Mesendoderm (in vitro differentiated cells): ENCODE measurements around the gene ARHGAP19.

Experiments
- DNase-seq: peaks from one replicate; pipeline ENCODE4 v3.0.0; 2013
- H2AK5ac ChIP-seq: 2 replicates; pipeline ENCODE4 v1.6.1; 2013; ENCODE audit warnings: low read length, inconsistent platforms
- H2BK120ac ChIP-seq: 2 replicates; pipeline ENCODE4 v1.6.1; 2013; ENCODE audit warnings: low read depth, mild to moderate bottlenecking, low read length, moderate library complexity, mixed read lengths
- H2BK15ac ChIP-seq: replicated peaks from 2 replicates; pipeline ENCODE4 v1.6.1; 2013; ENCODE audit warnings: low read depth, mild to moderate bottlenecking, moderate library complexity
- H2BK5ac ChIP-seq: 2 replicates; pipeline ENCODE4 v1.6.1; 2013; ENCODE audit warnings: low read length, inconsistent platforms
- H3K18ac ChIP-seq: 2 replicates; pipeline ENCODE4 v1.6.1; 2013; ENCODE audit warnings: mild to moderate bottlenecking, low read length, mixed read lengths
- H3K23ac ChIP-seq: one replicate; pipeline ENCODE4 v1.6.1; 2013; ENCODE audit warnings: low read length
- H3K27ac ChIP-seq: 2 replicates; pipeline ENCODE4 v1.5.1; 2013; ENCODE audit warnings: low read depth, mild to moderate bottlenecking, inconsistent platforms, low read length, moderate library complexity
- H3K27me3 ChIP-seq: 2 replicates; pipeline ENCODE4 v1.6.1; 2013; ENCODE audit warnings: low read length, control low read depth, mild to moderate bottlenecking, inconsistent platforms; ENCODE audit not compliant: insufficient read depth, poor library complexity
- H3K36me3 ChIP-seq: 2 replicates; pipeline ENCODE4 v1.6.1; 2013; ENCODE audit warnings: low read length, inconsistent platforms; ENCODE audit not compliant: control insufficient read depth, insufficient read depth
- H3K4ac ChIP-seq: one replicate; pipeline ENCODE4 v1.6.1; 2013; ENCODE audit warnings: low read depth, mild to moderate bottlenecking, low read length, moderate library complexity
- H3K4me1 ChIP-seq: 2 replicates; pipeline ENCODE4 v1.6.1; 2013; ENCODE audit warnings: low read depth, low read length, inconsistent platforms; ENCODE audit not compliant: control insufficient read depth
- H3K4me2 ChIP-seq: 2 replicates; pipeline ENCODE4 v1.6.1; 2013; ENCODE audit warnings: low read length
- H3K4me3 ChIP-seq: 2 replicates; pipeline ENCODE4 v1.5.1; 2013; ENCODE audit warnings: mild to moderate bottlenecking, low read length
- H3K56ac ChIP-seq: one replicate; pipeline ENCODE4 v1.6.1; 2013; ENCODE audit warnings: low read length
- H3K79me1 ChIP-seq: 2 replicates; pipeline ENCODE4 v1.6.1; 2013; ENCODE audit warnings: low read length, inconsistent platforms
- H3K79me2 ChIP-seq: 2 replicates; pipeline ENCODE4 v1.6.1; 2013; ENCODE audit warnings: mild to moderate bottlenecking, low read length; ENCODE audit not compliant: control insufficient read depth, insufficient read depth
- H3K9ac ChIP-seq: 2 replicates; pipeline ENCODE4 v1.6.1; 2013; ENCODE audit warnings: low read length, inconsistent platforms
- H4K5ac ChIP-seq: one replicate; pipeline ENCODE4 v1.6.1; 2013; ENCODE audit warnings: low read length
- H4K8ac ChIP-seq: one replicate; pipeline ENCODE4 v1.6.1; 2013; ENCODE audit warnings: low read depth, mild to moderate bottlenecking, control low read depth, low read length, moderate library complexity
- WGBS: extraction: QIAGEN DNeasy Blood & Tissue Kit; methylation state at CpG from one replicate; pipeline ENCODE4 v1.1.7; 2013; ENCODE audit warnings: low lambda C conversion rate, missing lambda C conversion rate; ENCODE audit not compliant: insufficient coverage; ENCODE audit errors: extremely low coverage; 5-methylcytosine and 5-hydroxymethylcytosine counted together

The ARHGAP19 gene

DNA sequence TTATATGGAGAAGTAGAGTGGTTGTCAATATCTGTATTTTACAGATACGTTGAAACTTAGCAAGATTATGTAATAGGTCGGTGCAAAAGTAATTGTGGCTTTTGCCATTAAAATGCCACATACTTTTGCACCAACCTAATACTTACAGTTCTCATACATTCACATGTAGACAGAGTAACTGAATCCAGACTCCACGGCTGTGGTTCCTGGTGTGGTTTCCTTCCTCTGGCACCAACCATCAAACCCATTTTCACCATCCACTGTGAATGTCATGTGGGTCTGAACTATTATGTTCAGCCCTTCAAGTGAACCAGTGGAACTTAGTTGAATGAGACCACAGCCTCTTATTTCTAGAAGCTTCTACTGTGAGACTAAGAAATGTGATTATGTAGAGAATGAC is 75.1 kb downstream of the ARHGAP19 start:
- Histone ChIP-seq H3K9ac (no peak overlapping the region), H3K4ac (no peak overlapping the region), H3K4me1 (no peaks in the 10 kb centered on the region), H3K4me3 (no peak overlapping the region), H2BK120ac (no peak overlapping the region), H3K79me2 (no peaks in the 10 kb centered on the region), H2BK15ac (no peak overlapping the region), H2BK5ac (no peak overlapping the region), H4K5ac (no peak overlapping the region), H3K23ac (no peak overlapping the region), H3K27me3 (no peaks in the 10 kb centered on the region), H4K8ac (no peak overlapping the region), H3K4me2 (no peak overlapping the region), H2AK5ac (no peak overlapping the region), H3K18ac (no peak overlapping the region), H3K36me3 (no peaks in the 10 kb centered on the region), H3K56ac (no peak overlapping the region), H3K79me1 (no peaks in the 10 kb centered on the region), H3K27ac (no peak overlapping the region)
- no peak for DNase-seq
- no CpG with 5 or more reads among the region's 3 CpGs for WGBS

DNA sequence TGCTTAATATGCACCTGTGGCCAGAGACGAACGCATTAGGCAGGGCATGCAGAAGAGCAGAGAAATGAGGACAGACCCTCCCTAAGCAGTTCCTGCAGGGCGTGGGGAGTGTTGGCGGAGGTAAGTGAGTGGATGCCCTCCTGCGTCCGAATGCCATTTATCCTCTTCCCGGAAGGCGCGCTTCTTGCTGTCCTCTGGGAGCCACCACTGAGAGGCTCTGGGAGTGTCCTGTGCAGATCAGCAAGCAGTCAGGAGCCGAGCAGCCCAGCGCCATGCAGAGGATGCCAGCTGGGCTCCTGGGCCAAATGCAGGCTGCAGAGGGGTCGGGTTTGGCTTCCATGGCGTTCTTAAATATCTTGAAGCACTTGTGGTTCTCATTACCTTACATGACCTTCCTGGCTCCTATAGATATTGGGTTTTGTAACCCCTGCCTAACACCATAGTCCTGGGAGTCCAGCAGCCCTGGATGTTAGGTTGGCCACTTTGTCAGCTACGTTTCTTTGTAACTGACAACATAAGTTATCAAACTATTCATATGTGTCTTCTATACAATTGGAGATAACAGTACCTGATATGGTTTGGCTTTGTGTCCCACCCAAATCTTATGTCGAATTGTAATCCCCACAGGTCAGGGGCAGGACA is 76.7 kb downstream of the ARHGAP19 start:
- Histone ChIP-seq H3K79me2 (no peaks in the 10 kb centered on the region), H2AK5ac (no peak overlapping the region), H3K56ac (no peak overlapping the region), H3K18ac (no peak overlapping the region), H3K4me1 (no peaks in the 10 kb centered on the region), H4K5ac (no peak overlapping the region), H2BK5ac (no peak overlapping the region), H3K36me3 (no peaks in the 10 kb centered on the region), H3K9ac (no peak overlapping the region), H3K27ac (no peak overlapping the region), H3K4me3 (no peak overlapping the region), H4K8ac (no peak overlapping the region), H3K23ac (no peak overlapping the region), H3K4ac (no peak overlapping the region), H2BK120ac (no peak overlapping the region), H3K79me1 (no peaks in the 10 kb centered on the region), H3K27me3 (no peaks in the 10 kb centered on the region), H3K4me2 (no peak overlapping the region), H2BK15ac (no peak overlapping the region)
- WGBS, result no CpG with 5 or more reads among the region's 15 CpGs
- peak; percentile 35 for DNase-seq

DNA sequence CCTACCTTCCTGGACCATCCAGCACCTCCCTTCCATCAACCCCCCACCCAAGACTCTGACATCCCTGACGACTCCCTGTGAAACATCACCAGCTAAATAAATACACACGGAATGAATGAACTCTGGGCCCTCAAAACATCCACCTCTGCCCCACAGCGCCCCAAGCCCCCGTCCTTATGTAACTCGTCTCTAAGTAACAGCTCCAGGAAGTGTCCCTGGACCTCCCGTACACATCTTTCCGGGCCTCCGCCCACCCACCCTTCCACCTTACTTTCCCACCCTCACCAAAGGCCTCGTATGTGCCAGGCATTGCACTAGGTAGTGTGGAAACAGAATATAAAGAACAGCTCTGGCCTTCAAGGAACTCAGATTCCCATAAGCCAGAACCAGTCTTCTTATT is 79.0 kb downstream of the ARHGAP19 start:
- no peaks in the 10 kb centered on the region for H3K36me3 ChIP-seq
- H4K5ac ChIP-seq, result no peak overlapping the region
- no peak overlapping the region for H3K4me3 ChIP-seq
- H3K27me3 ChIP-seq, result no peaks in the 10 kb centered on the region
- no peaks in the 10 kb centered on the region for H3K79me1 ChIP-seq
- H3K27ac ChIP-seq, result no peak overlapping the region
- no peak overlapping the region for H2BK5ac ChIP-seq
- no peak for DNase-seq
- no CpG with 5 or more reads among the region's 9 CpGs for WGBS
- H3K4me2 ChIP-seq, result no peak overlapping the region
- no peak overlapping the region for H2BK120ac ChIP-seq
- H3K56ac ChIP-seq, result no peak overlapping the region
- H3K18ac ChIP-seq, result no peak overlapping the region
- H3K9ac ChIP-seq, result no peak overlapping the region
- no peaks in the 10 kb centered on the region for H3K79me2 ChIP-seq
- no peak overlapping the region for H2BK15ac ChIP-seq
- H3K23ac ChIP-seq, result no peak overlapping the region
- no peaks in the 10 kb centered on the region for H3K4me1 ChIP-seq
- no peak overlapping the region for H2AK5ac ChIP-seq
- no peak overlapping the region for H3K4ac ChIP-seq
- no peak overlapping the region for H4K8ac ChIP-seq

DNA sequence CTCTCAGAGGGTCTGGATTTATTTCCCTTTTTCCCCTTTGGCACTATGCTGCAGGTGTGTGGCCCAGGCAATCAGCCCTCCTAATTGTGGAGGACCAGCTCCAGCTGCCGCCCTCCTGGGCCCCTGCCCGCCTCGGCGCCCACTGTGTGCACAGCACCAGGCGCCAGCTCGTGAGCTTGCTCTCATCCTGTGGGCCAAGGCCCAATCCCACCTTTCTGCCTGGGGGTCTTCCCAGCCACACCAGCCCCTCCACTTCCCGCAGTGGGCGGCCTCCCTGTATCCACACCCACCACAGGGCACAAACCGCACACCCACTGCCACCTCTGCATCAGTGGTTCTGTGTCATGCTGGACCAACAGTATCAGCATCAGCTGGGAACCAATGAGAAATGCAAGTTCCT is 81.2 kb downstream of the ARHGAP19 start:
- Histone ChIP-seq H3K27ac (no peak overlapping the region), H3K79me1 (no peaks in the 10 kb centered on the region), H2AK5ac (no peak overlapping the region), H3K4ac (no peak overlapping the region), H3K18ac (no peak overlapping the region), H3K56ac (no peak overlapping the region), H3K79me2 (no peaks in the 10 kb centered on the region), H3K27me3 (no peaks in the 10 kb centered on the region), H2BK15ac (no peak overlapping the region), H3K4me1 (no peaks in the 10 kb centered on the region), H4K5ac (no peak overlapping the region), H3K36me3 (no peaks in the 10 kb centered on the region), H3K23ac (no peak overlapping the region), H3K9ac (no peak overlapping the region), H3K4me3 (no peak overlapping the region), H4K8ac (no peak overlapping the region), H3K4me2 (no peak overlapping the region), H2BK120ac (no peak overlapping the region), H2BK5ac (no peak overlapping the region)
- no CpG with 5 or more reads among the region's 9 CpGs for WGBS
- DNase-seq, result no peak

DNA sequence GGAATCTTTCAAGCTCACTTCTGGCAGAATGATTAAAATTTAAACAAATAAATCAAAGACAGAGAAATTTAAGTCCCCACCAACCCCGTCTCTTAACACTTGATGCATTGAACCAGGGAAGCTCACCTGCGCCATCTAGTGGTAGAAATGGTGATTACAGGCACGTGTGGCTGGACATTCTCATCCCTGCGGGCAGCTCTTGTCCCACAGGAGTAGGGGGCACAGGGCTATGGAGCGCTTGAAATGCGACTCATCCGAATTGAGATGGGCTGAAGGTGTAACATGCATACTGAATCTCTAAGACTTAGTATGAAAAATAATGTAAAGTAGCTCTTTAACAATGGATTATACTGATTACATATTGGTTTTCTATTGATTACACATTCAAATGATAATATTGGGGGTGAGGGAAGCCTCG is 81.9 kb downstream of the ARHGAP19 start:
- no peaks in the 10 kb centered on the region for H3K27me3 ChIP-seq
- no peak overlapping the region for H2BK15ac ChIP-seq
- H3K79me1 ChIP-seq, result no peaks in the 10 kb centered on the region
- no peak overlapping the region for H3K4me2 ChIP-seq
- no peak overlapping the region for H2BK120ac ChIP-seq
- H4K8ac ChIP-seq, result no peak overlapping the region
- H3K9ac ChIP-seq, result no peak overlapping the region
- no peak overlapping the region for H3K4me3 ChIP-seq
- no peak overlapping the region for H3K18ac ChIP-seq
- WGBS, result no CpG with 5 or more reads among the region's 8 CpGs
- no peak overlapping the region for H3K4ac ChIP-seq
- no peaks in the 10 kb centered on the region for H3K36me3 ChIP-seq
- no peak overlapping the region for H3K27ac ChIP-seq
- H3K23ac ChIP-seq, result no peak overlapping the region
- no peak overlapping the region for H2AK5ac ChIP-seq
- H3K4me1 ChIP-seq, result no peaks in the 10 kb centered on the region
- no peak overlapping the region for H4K5ac ChIP-seq
- no peak overlapping the region for H2BK5ac ChIP-seq
- H3K79me2 ChIP-seq, result no peaks in the 10 kb centered on the region
- peak; percentile 83 for DNase-seq
- no peak overlapping the region for H3K56ac ChIP-seq

DNA sequence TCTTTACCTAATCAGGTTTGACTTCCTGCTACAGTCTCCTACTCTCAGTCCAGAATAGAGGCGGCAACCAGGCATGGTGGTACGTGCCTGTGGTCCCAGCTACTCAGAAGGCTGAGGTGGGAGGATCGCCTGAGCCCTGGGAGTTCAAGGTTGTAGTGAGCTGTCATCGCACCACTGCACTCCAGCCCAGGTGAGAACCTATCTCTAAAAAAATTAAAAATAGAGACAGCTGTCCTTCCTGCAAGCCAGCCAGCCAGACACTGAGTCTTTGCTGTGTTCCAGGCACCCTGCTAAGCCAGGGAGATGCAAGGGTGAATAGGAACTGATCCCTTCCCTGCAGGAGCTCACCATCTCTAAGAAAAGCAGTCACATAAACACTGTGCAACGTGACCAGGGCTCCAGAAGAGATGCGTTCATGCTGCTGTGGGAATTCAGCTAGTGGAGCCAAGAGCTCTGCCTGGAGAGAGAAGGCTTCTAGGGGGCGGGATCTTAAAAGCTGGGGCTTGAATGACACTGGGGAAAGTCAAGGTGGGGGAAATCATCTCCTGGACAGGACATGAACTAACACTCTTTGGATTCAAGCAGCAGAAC is 84.6 kb downstream of the ARHGAP19 start:
- Histone ChIP-seq H3K4me2 (no peak overlapping the region), H3K4me3 (no peak overlapping the region), H4K5ac (no peak overlapping the region), H3K23ac (no peak overlapping the region), H2BK120ac (no peak overlapping the region), H3K27me3 (no peaks in the 10 kb centered on the region), H3K27ac (no peak overlapping the region), H2BK5ac (no peak overlapping the region), H3K4me1 (no peaks in the 10 kb centered on the region), H3K4ac (no peak overlapping the region), H3K79me2 (no peaks in the 10 kb centered on the region), H2BK15ac (no peak overlapping the region), H3K9ac (no peak overlapping the region), H4K8ac (no peak overlapping the region), H3K36me3 (no peaks in the 10 kb centered on the region), H3K18ac (no peak overlapping the region), H3K79me1 (no peaks in the 10 kb centered on the region), H3K56ac (no peak overlapping the region), H2AK5ac (no peak overlapping the region)
- no peak for DNase-seq
- WGBS, result no CpG with 5 or more reads among the region's 7 CpGs
